Ishikawa (cell line): ENCODE results near the gene PSEN1.

ENCODE experiments used
- CEBPB ChIP-seq: IDR thresholded peaks from 2 replicates; pipeline ENCODE4 v1.6.1; 2012
- CREB1 ChIP-seq: IDR thresholded peaks from 2 replicates; pipeline ENCODE4 v1.6.1; 2012; ENCODE audit warnings: low read depth
- EGR1 ChIP-seq: IDR thresholded peaks from 2 replicates; pipeline ENCODE4 v1.6.1; 2012
- EP300 ChIP-seq: IDR thresholded peaks from 2 replicates; pipeline ENCODE4 v1.6.1; 2012; ENCODE audit warnings: borderline replicate concordance
- FOXM1 ChIP-seq: IDR thresholded peaks from 2 replicates; pipeline ENCODE4 v1.6.1; 2012; ENCODE audit warnings: low read depth, borderline replicate concordance
- MAX ChIP-seq: IDR thresholded peaks from 2 replicates; pipeline ENCODE4 v1.6.1; 2012
- NFIC ChIP-seq: IDR thresholded peaks from 2 replicates; pipeline ENCODE4 v1.6.1; 2012
- RAD21 ChIP-seq: IDR thresholded peaks from 2 replicates; pipeline ENCODE4 v1.6.1; 2012; ENCODE audit warnings: low read depth
- TAF1 ChIP-seq: IDR thresholded peaks from 2 replicates; pipeline ENCODE4 v1.6.1; 2012; ENCODE audit warnings: low read depth, mild to moderate bottlenecking
- TCF12 ChIP-seq: IDR thresholded peaks from 2 replicates; pipeline ENCODE4 v1.6.1; 2012; ENCODE audit warnings: low read depth
- TEAD4 ChIP-seq: IDR thresholded peaks from 2 replicates; pipeline ENCODE4 v1.6.1; 2012
- YY1 ChIP-seq: IDR thresholded peaks from 2 replicates; pipeline ENCODE4 v1.6.1; 2012; ENCODE audit warnings: low read depth
- ZBTB7A ChIP-seq: IDR thresholded peaks from 2 replicates; pipeline ENCODE4 v1.6.1; 2012; ENCODE audit warnings: low read depth
- TF ChIP-seq, protein P1 (sequence below): IDR thresholded peaks from 2 replicates; pipeline ENCODE4 v1.6.1; 2012
- TF ChIP-seq, protein P2 (sequence below): IDR thresholded peaks from 2 replicates; pipeline ENCODE4 v1.6.1; 2012; ENCODE audit warnings: low read depth, mild to moderate bottlenecking

The PSEN1 gene

GRCh38 chr14:73208390-73208789 lies 72.1 kb downstream of the PSEN1 start:
- TF ChIP-seq, protein P1, sequence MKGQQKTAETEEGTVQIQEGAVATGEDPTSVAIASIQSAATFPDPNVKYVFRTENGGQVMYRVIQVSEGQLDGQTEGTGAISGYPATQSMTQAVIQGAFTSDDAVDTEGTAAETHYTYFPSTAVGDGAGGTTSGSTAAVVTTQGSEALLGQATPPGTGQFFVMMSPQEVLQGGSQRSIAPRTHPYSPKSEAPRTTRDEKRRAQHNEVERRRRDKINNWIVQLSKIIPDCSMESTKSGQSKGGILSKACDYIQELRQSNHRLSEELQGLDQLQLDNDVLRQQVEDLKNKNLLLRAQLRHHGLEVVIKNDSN = no peak
- no peak for TF ChIP-seq TCF12
- no peak for TF ChIP-seq YY1
- no peak for TF ChIP-seq CREB1
- TF ChIP-seq FOXM1 = no peak
- no peak for TF ChIP-seq ZBTB7A
- TF ChIP-seq RAD21 = no peak
- no peak for TF ChIP-seq EP300
- TF ChIP-seq MAX = no peak
- TF ChIP-seq EGR1 = no peak

GRCh38 chr14:73208846-73209245 lies 72.5 kb downstream of the PSEN1 start:
- TF ChIP-seq CREB1 = no peak
- TF ChIP-seq YY1 = no peak
- TF ChIP-seq, protein P2, sequence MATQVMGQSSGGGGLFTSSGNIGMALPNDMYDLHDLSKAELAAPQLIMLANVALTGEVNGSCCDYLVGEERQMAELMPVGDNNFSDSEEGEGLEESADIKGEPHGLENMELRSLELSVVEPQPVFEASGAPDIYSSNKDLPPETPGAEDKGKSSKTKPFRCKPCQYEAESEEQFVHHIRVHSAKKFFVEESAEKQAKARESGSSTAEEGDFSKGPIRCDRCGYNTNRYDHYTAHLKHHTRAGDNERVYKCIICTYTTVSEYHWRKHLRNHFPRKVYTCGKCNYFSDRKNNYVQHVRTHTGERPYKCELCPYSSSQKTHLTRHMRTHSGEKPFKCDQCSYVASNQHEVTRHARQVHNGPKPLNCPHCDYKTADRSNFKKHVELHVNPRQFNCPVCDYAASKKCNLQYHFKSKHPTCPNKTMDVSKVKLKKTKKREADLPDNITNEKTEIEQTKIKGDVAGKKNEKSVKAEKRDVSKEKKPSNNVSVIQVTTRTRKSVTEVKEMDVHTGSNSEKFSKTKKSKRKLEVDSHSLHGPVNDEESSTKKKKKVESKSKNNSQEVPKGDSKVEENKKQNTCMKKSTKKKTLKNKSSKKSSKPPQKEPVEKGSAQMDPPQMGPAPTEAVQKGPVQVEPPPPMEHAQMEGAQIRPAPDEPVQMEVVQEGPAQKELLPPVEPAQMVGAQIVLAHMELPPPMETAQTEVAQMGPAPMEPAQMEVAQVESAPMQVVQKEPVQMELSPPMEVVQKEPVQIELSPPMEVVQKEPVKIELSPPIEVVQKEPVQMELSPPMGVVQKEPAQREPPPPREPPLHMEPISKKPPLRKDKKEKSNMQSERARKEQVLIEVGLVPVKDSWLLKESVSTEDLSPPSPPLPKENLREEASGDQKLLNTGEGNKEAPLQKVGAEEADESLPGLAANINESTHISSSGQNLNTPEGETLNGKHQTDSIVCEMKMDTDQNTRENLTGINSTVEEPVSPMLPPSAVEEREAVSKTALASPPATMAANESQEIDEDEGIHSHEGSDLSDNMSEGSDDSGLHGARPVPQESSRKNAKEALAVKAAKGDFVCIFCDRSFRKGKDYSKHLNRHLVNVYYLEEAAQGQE = no peak
- no peak for TF ChIP-seq ZBTB7A
- TF ChIP-seq MAX = no peak
- TF ChIP-seq RAD21 = no peak
- TF ChIP-seq EGR1 = no peak
- TF ChIP-seq TEAD4 = no peak
- no peak for TF ChIP-seq NFIC
- TF ChIP-seq TCF12 = no peak
- no peak for TF ChIP-seq CEBPB
- TF ChIP-seq, protein P1 = no peak
- TF ChIP-seq TAF1 = no peak
- TF ChIP-seq FOXM1 = no peak
- TF ChIP-seq EP300 = no peak

GRCh38 chr14:73209953-73210352 lies 73.6 kb downstream of the PSEN1 start:
- no peak for TF ChIP-seq NFIC
- no peak for TF ChIP-seq ZBTB7A
- TF ChIP-seq CEBPB = no peak
- TF ChIP-seq RAD21 = no peak
- TF ChIP-seq EP300 = no peak
- TF ChIP-seq EGR1 = no peak
- TF ChIP-seq, protein P1 = no peak
- no peak for TF ChIP-seq TCF12
- no peak for TF ChIP-seq FOXM1
- no peak for TF ChIP-seq CREB1
- no peak for TF ChIP-seq YY1
- no peak for TF ChIP-seq MAX

GRCh38 chr14:73211251-73212040 lies 75.1 kb downstream of the PSEN1 start:
- TF ChIP-seq NFIC (no peak), YY1 (no peak)

GRCh38 chr14:73216030-73216429 lies 79.7 kb downstream of the PSEN1 start:
- no peak for TF ChIP-seq RAD21
- TF ChIP-seq EP300 = no peak
- no peak for TF ChIP-seq CEBPB
- TF ChIP-seq TAF1 = no peak
- no peak for TF ChIP-seq NFIC
- TF ChIP-seq YY1 = no peak
- TF ChIP-seq ZBTB7A = no peak
- no peak for TF ChIP-seq FOXM1
- TF ChIP-seq CREB1 = no peak
- TF ChIP-seq TCF12 = no peak
- TF ChIP-seq TEAD4 = no peak
- TF ChIP-seq, protein P2 = no peak
- TF ChIP-seq, protein P1 = no peak
- no peak for TF ChIP-seq MAX
